GM21360 (cell line): ENCODE measurements around the gene CCDC80.
A peak's percentile ranks its signal among the peaks of the same experiment; 100 is the strongest.
"Not testable (repeated sequence)": the region's sequence is repeated elsewhere in the genome, so short reads cannot be mapped to it uniquely, and the experiment has no call there.

Experiments
- ATAC-seq: cut with Tn5 transposase; IDR thresholded peaks from one replicate; pipeline ENCODE4 v1.9.1; 2021; ENCODE audit warnings: mild to moderate bottlenecking, moderate library complexity; ENCODE audit not compliant: unreplicated experiment

Gene CCDC80

DNA sequence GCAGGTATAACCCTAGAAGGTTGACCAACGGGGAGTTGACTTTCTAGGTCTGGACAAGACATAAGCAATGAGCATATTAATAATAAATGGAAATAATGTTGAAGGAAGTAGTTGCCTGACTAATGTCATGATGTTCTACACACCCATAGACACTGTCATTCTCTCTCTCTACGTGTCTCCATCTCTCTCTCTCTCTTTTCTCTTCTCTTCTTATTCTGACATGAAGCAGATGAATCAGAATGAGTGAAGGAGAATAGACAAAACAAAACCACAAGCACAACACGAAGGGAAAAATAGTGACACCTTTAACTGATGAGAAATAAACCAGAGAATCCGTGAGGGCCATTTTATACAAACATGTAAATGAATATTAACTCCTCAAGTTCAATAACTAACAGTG is 26.7 kb upstream of the CCDC80 start:
- ATAC-seq = no peak

GRCh38 chr3:112665009-112665408 is 24.1 kb upstream of the CCDC80 start:
- not testable (repeated sequence) for ATAC-seq

DNA sequence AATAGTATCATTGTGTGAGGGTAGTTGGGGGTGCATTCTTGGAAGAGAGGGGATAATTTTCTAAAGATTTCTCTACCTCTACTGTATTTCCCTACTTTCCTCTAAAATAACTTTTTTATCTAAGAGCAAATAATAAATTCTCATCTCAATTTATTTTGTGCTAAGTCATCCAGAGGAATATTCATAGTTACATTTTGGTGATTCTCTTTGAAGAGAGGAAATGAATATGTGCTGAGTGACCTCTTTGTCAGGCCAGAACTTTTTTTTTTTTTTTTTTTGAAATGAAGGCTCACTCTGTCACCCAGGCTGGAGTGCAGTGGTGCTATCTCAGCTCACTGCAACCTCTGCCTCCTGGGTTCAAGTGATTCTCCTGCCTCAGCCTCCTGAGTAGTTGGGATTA is 15.1 kb upstream of the CCDC80 start:
- ATAC-seq = no peak

GRCh38 chr3:112654979-112655378 is 14.0 kb upstream of the CCDC80 start:
- no peak for ATAC-seq

DNA sequence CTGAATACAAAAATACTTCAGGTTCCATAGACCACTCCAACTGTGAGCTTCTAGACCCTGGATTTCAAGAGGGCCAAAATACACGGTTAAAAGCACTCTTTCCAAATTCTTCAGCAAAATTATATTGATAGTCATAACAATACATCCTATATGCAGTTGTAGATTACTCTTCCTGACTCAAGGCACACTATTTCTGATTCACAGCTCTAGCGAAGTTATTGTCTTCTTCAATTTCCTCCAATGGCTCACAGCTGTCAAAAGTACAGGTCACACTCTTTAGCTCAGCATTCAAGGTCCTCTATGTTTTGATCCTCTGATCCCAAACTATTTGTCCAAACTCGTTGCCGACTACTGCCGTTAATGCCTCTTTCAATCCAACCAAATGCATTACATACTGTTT is 13.5 kb upstream of the CCDC80 start:
- no peak for ATAC-seq

- no peak for ATAC-seq
Measured at GRCh38 chr3:112653881-112654300, 12.9 kb upstream of the CCDC80 start.

GRCh38 chr3:112653209-112653871 is 12.4 kb upstream of the CCDC80 start:
- no peak for ATAC-seq

DNA sequence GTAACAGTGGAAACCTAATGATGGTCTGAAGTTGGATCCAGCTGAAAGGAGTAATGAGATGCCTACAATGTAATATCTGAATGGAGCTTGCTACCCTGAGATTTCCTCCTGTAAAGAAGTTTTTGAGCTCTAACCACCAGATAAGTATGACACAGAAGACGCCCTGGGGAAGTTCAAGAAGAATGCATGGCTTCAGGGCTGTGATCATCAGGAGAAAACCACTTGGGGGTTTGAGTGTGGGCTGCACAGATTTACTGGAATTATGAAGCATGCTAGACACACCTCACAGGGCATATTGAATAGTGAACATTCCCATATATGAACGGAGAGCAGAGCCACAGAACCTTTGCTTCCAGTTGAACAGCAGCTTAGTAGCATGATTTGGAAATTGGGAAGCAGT is 10.6 kb upstream of the CCDC80 start:
- no peak for ATAC-seq

DNA sequence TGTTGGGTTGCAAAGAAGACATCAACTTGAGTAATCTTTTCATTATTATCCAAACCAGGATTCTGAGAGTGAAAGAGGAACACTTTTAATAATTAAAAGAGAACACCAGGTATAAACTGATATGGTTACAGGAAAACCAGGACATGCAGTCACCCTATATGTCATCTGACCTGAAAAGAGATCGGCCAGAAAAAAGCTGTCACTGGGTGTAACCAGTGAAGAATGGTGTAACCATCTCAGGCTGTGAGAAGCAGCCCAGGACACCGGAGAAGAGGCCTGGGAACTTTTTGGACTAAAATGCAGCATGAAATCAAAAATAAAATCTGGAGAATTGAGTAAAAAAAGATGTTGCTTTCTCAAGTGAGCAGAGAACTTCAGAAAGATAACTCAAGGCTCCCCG is 10.1 kb upstream of the CCDC80 start:
- ATAC-seq = no peak

DNA sequence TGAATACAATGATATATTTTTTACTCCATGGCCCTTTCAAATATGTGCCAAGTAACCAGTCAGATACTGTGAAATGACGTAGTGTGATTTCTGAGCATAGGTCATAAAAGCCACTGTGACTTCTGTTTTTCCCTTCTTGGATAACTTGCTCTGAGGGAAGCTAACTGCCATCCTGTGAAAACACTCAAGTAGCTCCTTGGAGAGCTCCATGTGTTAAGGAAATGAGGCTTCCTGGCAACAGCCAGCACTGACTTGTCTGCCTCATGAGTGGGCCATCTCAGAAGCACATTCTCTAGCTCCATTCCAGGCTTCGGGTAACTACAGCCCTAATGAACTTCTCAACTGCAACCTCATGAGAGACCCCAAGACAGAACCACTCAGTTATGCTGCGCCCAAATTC is 9.5 kb upstream of the CCDC80 start:
- no peak for ATAC-seq

- no peak for ATAC-seq
Measured at GRCh38 chr3:112649478-112649735, 8.5 kb upstream of the CCDC80 start.

DNA sequence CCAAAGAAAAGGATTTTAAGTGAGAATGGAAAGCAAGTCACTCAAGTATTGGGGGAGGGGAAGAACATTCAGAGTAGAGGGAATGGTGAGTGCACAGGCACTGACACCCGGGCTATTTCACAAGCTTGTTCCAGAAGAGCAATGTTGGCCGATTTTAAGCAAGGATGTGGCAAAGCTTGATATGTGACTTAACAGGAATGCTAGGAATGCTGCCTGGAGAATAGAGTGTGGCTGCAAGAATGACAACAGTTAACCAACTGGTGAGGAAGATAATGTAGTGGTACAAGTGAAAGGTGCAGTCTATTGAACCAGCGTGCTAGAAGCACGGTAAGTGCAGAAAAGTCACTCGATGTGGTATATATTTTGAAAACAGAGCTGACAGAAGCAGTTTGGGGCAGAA is 6.2 kb upstream of the CCDC80 start:
- no peak for ATAC-seq

- ATAC-seq = no peak
Measured at GRCh38 chr3:112646623-112647022, 5.7 kb upstream of the CCDC80 start.

- no peak for ATAC-seq
Measured at GRCh38 chr3:112644453-112644852, 3.5 kb upstream of the CCDC80 start.

GRCh38 chr3:112643621-112644240 is 2.8 kb upstream of the CCDC80 start:
- ATAC-seq = no peak

DNA sequence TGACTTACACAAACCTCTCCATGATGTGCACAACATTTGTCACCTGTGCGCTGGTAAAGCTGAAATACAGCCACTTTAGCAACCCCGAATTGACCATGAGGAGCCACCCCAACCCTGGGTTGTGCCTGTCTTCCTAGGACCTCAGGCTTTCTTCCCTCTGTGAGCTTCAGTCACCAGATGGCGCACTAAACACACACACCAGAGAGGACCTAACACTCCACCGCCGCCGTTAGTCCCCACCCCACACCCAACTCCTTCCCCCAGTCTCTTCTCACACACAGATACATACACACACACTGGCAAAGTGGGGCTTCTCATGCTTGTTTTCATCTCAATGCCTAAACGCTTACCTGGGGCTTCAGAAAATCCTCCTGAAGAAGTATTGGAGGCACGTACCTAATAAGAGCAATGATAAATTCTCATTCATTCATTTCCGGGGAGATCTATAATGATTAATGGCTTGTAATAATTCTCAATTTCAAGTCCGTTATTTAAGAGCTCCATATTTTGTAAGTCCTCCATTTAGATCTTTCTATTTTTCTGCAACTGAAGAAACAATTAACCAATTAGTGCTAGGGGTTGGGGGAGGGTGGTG is 2.1 kb upstream of the CCDC80 start:
- ATAC-seq = peak; percentile 91

DNA sequence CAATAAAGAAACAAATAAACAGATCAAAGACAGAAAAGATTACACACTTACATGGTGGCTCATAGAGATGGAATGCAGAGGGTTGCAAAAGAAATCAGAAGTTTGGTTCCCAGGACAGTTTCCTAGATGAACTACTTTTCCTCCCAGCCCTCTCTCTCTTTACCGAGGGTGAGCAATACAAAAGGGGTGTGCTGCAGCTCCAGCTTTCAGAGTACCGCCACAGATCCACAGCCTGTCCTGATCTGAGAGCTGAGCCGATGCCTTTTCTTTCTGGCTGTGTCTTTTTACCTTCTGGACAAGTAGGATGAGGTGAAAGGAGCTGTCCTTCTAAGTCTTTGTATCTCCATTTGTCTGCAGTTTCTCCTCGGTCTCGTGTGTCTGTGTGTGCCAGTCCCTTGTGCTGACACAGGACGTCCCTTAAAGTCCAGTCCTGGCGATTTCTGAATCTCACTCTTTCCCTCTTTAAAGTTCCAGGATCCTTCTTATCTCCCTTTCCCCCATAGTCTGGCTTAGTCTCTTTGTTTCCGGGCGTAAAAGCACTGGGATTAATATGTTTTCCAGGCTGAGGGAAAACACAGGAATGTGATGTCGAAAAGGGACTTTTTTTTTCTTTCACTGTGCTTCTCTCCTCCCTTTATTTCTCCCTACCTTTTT is 540 bp downstream of the CCDC80 start:
- no peak for ATAC-seq

DNA sequence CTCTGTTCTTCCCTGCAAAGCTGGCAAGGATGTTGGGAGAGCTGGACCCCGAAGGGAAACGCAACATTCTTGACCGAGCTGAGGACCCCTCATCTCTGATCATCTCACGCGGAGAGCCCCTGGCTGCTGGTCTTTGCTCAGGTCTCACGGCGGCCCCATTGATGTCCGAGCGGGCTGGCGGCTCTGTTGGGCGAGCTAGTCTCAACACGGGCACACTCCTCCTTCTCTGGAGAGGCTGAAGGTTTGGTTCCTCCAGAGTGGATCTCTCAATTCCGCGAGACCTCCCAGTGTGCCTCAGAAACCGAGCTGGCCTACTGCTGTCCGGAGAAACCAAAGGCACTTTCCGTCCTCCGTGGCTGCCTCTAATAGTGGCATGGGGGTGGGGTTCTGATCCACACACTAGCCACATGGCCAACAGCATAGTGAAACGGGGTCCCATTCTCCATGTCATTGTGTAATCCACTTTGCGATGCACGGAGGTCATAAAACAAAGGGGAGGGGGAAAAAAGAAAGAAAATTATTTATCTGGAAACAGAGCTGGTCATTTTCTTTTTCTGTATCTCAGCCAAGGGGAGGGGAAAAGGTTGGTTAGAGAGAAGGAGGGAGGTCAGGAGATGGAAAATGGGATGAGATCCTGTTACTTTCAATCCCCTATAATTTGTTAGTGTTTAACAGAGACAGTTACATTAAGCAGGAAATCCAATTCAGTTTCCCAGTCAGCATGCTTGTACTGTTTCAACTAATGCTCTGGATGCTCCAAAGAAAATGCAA is 1.3 kb downstream of the CCDC80 start:
- ATAC-seq = no peak

GRCh38 chr3:112638327-112639020 is 2.5 kb downstream of the CCDC80 start:
- ATAC-seq = no peak

GRCh38 chr3:112637700-112638099 is 3.2 kb downstream of the CCDC80 start:
- ATAC-seq = no peak

DNA sequence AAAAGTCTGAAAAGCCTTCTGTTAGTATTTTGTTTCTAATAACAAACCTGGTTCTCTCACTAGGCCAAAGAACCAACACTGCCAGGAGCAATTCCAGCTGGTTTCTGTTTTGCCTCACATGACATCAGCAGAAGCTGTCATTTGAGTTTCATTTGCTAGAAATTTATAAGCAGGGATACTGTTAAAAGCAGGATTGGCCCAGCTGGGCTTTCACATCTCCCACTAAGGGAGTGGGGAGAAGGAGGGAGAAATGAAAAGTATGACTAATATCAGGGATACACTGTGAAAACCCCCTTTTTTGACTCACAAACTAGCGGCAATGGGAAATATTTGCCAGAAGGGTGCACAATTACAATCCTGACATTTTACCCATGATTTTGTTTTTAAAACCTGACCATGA is 5.3 kb downstream of the CCDC80 start:
- ATAC-seq = no peak
